Stimulated activated CD8-positive, alpha-beta memory T cell treated with anti-CD3 and anti-CD28 coated beads, Interleukin-4, amount 100 ng/mL, for 24 hours (primary cell): ENCODE results near the gene FN3K.

Experiments used
- DNase-seq: peaks from one replicate; pipeline ENCODE4 v3.0.0-alpha.2; 2020; ENCODE audit warnings: low read depth

FN3K gene

GRCh38 chr17:82734987-82735866 is at the start of gene FN3K:
Gene FN3K (plus strand): TSS chr17:82735615. CDS start chr17:82735637, 22 bp downstream.
- DNase-seq: peak; percentile 22

GRCh38 chr17:82686366-82687324 is 48.8 kb upstream of the FN3K start:
- DNase-seq: no peak

GRCh38 chr17:82687375-82687861 is 48.0 kb upstream of the FN3K start:
- DNase-seq: no peak

- DNase-seq: no peak
Measured at GRCh38 chr17:82687871-82688270, 47.5 kb upstream of the FN3K start.

GRCh38 chr17:82689077-82689476 is 46.3 kb upstream of the FN3K start:
- no peak for DNase-seq

DNA sequence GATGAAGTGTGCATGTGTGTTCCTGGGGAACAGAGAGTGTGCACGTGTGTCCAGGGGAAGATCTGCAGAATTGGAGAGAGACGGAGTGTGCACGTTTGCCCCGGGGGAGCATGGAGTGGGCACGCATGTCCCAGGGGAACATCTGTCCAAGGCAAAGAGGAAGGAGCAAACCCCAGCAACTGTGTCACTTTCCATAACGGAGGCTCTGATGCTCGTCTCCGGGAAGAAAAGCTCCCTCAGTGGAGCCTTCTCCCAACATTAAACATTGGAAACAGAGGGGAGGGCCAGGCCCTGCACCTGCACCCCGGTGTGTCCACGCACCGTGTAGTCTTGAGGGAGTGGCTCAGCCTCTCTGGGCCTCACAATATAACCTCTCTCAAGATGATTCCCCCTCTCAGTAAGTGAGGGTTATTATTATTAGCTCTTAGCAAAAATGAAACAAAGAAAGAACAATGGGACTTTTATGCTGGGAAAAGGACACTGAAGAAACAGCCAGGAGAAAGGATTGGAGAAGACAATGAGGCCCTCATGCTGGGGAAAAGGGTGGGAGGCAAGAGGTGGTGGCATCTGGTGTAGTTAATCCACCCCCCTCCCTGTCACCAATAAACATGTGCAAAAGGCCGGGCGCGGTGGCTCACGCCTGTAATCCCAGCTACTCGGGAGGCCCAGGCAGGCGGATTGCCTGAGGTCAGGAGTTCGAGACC is 44.5 kb upstream of the FN3K start:
- DNase-seq: no peak

- no peak for DNase-seq
Measured at GRCh38 chr17:82691714-82692113, 43.7 kb upstream of the FN3K start.

DNA sequence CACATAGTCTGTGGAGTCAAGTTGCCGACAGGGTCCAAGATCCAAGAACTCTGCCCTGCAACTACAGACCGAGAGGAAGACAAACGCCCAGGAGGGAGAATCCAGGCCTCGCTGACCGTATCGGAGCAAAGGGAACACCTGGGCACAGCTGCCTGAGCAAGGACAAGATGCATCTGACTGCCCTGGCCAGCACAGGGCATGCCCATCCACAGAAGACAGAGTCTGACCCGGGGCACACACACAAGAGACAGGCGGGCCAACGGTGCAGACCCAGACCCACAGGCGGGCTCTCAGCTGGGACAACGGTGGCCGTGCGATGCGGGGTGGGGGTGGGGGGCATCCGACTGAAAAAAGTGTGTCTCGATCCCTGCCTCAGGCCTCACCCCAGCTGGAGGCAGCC is 43.1 kb upstream of the FN3K start:
- DNase-seq: no peak

GRCh38 chr17:82693168-82693867 is 42.1 kb upstream of the FN3K start:
- no peak for DNase-seq

- DNase-seq: no peak
Measured at GRCh38 chr17:82694647-82695046, 40.8 kb upstream of the FN3K start.

- DNase-seq: no peak
Measured at GRCh38 chr17:82696259-82696658, 39.2 kb upstream of the FN3K start.

- DNase-seq: no peak
Measured at GRCh38 chr17:82696916-82697807, 38.3 kb upstream of the FN3K start.

- DNase-seq: no peak
Measured at GRCh38 chr17:82697808-82698064, 37.7 kb upstream of the FN3K start.

DNA sequence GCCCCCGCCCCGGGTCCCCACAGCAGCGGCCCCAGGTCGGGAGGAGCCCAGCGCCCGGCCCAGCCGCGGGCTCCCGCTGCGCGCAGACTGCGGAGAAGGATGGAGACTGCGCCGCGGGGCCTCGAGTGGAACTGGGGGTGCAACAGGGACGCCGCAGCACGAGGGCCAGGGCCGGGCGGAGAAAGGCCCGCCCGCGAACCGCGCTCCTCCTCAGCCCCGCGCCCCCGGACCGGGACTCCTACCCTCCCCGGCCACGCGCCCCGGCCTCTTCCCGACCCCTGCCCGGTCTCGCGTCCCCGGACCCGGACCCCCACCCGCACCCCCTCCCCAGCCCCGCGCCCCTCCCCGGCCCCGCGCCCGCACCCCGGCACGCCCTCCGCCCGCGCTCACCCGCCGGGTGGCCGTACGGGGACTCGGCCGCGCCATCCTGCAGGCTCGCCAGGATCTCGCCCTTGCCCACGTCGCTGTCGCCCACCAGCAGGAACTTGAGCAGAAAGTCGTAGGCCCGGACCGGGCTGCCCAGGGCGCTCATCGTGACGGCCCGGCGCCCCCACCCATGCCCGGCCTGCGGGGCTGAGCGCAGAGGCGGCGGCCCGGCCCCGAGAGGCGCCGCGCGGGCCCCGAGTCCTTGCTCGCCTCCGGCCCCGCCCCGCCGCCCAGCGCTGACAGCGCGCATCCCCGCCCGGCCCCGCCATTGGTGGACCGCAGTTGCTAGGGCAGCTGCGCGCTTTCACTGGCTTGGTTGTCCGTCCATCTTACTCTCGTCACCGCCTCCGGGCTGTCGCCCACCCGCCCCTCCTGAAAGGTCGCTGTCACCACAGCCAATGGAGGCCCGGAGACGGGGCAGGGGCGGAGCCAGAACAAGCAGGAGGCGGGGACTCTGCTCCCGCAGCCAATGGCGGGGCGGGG is 37.1 kb upstream of the FN3K start, which contains the start of gene RAB40B:
Gene RAB40B, minus strand, starts transcription at position 634 of the 909 bp plus-strand sequence. Its CDS starts 102 bp downstream, at position 532.
- peak; percentile 98 for DNase-seq

DNA sequence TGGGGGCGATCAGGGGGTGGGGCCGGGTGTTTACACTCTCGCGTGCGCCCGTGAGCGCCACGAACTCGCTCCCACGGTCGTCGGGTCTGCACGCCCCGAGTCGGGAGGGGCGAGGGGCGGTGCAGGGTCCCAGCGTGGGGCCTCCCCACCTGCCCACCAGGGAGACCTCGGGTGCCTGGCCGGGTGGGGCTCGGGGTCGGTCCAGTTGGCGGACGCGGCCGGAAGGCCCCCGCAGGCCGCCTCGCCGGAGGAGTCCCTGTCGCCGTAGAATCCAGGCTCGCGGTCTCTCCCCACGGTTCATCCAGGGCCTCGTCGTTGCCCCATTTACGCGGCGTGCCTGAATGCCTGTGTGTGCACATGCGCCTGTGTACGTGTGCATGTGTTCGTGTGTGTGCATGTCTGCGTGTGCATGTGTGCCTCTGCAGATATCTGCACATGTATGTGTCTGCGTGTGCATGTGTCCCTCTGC is 36.4 kb upstream of the FN3K start:
- DNase-seq: no peak

DNA sequence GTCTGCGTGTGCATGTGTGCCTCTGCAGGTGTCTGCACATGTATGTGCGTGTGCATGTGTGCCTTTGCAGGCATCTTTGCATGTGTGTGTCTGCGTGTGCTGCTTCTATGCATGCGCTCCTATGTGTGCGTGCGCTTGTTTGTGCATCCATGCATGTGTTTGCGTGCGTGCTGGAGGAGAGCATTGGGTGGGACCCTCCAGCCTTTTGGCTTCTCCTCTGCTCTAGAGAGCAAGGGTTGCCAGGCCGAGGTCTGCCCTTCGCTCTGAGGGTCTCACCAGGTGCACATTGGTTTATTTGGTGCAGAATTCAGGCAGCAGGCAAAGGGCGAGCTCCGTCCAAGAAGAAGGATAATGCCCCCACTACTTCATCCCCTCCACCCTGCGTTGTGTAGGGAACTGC is 35.9 kb upstream of the FN3K start:
- no peak for DNase-seq

- no peak for DNase-seq
Measured at GRCh38 chr17:82702231-82702927, 33.0 kb upstream of the FN3K start.

- DNase-seq: no peak
Measured at GRCh38 chr17:82703036-82703745, 32.2 kb upstream of the FN3K start.
